Right lobe of liver (tissue), 4 donors: Measurements from ENCODE around the gene DYNC1LI1.

Experiments
- CTCF ChIP-seq, 4 donors: fragments of 200-600 bp in 3 of 4; fragments of 450-650 bp in 1 of 4; IDR thresholded peaks; one replicate each; pipeline versions ENCODE4 v1.5.1 to v1.8.0; 2016 to 2022; ENCODE audit warnings: antibody characterized with exemption in 4 of 4, mild to moderate bottlenecking in 2 of 4
- POLR2A ChIP-seq: fragments of 450-650 bp; IDR thresholded peaks from one replicate; pipeline ENCODE4 v1.6.1; 2017; ENCODE audit warnings: antibody characterized with exemption, mild to moderate bottlenecking
- donor health status: DM: no; HTN: no; CAD: no.
- donor health status: DM: no; HTN: no; CAD: no.
- donor health status: DM: no; HTN: yes; CAD: no.

DNA sequence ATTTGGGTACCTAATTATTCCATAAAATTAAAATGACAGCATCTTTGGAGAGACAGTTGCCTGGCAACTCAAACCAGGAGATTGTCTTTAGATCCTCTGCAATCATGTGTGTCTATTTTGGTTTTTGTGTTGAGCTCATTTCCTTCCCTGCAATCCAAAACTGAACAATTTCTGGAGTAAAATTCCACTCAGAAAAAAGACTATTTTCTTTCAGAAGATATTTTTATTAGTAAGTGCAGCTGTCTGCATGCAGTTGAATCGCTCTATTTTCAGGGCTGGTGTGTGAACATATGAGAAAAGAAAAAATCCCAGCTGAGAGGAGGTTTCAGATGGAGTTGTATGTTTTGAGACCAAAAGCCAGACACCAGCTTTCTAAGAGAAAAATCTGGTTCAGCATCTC is 41.9 kb upstream of the DYNC1LI1 start:
- TF ChIP-seq CTCF (IDR thresholded peaks at IDR 0.05) (no peak), POLR2A (no peak)
